SK-N-MC (cell line): ENCODE results near the gene FAM177A1.

Experiments used
- DNase-seq: peaks from one replicate; pipeline ENCODE4 v3.0.0-alpha.2; 2011; ENCODE audit warnings: low read depth, low spot score
- H3K27ac ChIP-seq: fragments of 200-600 bp; sonication (generic); 2 replicates; pipeline ENCODE4 v1.5.1; 2016; ENCODE audit warnings: mixed run types
- H3K36me3 ChIP-seq: fragments of 200-600 bp; sonication (generic); 2 replicates; pipeline ENCODE4 v1.6.1; 2017; ENCODE audit warnings: antibody characterized with exemption, low read length, mixed read lengths; ENCODE audit not compliant: insufficient read depth
- H3K4me3 ChIP-seq: fragments of 200-600 bp; sonication (generic); 2 replicates; pipeline ENCODE4 v1.5.1; 2016
- H3K9ac ChIP-seq: fragments of 200-600 bp; sonication (generic); 2 replicates; pipeline ENCODE4 v1.8.0; 2017; ENCODE audit warnings: mixed run types, mixed read lengths; ENCODE audit not compliant: insufficient read length
- H3K9me3 ChIP-seq: fragments of 200-600 bp; sonication (generic); 2 replicates; pipeline ENCODE4 v1.6.1; 2017; ENCODE audit warnings: low read depth, mild to moderate bottlenecking, antibody characterized with exemption, low read length, moderate library complexity, mixed read lengths
- EZH2 ChIP-seq: fragments of 200-600 bp; sonication (generic); IDR thresholded peaks from one replicate; pipeline ENCODE4 v1.6.1; 2017; ENCODE audit warnings: antibody characterized with exemption
- FOXP2 ChIP-seq: optimal IDR thresholded peaks from 2 replicates; pipeline ENCODE3; 2011; ENCODE audit warnings: mild to moderate bottlenecking, moderate library complexity; ENCODE audit not compliant: insufficient read depth; ENCODE audit errors: extremely low read length, control extremely low read depth
- POLR2AphosphoS5 ChIP-seq: IDR thresholded peaks from 2 replicates; pipeline ENCODE4 v1.6.1; 2012; ENCODE audit warnings: mild to moderate bottlenecking, low read depth, low read length, borderline replicate concordance

Gene FAM177A1

DNA sequence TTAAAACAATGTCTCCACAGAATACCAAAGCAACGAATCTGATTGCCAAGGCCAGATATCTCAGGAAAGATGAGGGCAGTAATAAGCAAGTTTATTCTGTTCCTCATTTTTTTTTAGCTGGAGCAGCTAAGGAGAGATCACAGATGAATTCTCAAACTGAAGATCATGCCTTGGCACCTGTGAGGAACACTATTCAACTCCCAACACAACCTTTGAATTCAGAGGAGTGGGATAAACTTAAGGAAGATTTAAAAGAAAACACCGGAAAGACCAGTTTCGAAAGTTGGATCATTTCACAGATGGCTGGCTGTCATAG lies 77.3 kb downstream of the FAM177A1 start:
- TF ChIP-seq POLR2AphosphoS5 (no peak), FOXP2 (no peak), EZH2 (no peak)
- peak overlapping the region; percentile 93 for H3K4me3 ChIP-seq
- H3K27ac ChIP-seq: peak overlapping the region; percentile 98
- peaks cover 12% of the 10 kb centered on the region for H3K36me3 ChIP-seq
- no peaks in the 10 kb centered on the region for H3K9me3 ChIP-seq
- peak overlapping the region; percentile 97 for H3K9ac ChIP-seq
- DNase-seq: no peak

DNA sequence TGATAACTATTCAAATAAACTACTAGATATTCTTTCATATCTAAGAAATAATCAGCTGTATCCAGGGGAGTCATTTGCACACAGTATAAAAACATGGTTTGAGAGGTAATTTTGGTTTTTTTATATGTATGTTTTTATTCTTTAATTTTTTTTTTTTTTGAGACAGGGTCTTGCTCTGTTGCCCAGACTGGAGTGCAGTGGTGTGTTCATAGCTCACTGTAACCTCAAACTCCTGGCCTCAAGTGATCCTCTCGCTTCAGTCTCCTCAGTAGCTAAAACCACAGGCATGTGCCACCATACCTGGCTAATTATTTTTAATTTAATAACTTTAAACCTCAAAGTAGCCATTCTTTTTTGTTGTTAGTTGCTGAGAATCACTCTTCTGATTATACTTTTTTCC lies 78.1 kb downstream of the FAM177A1 start:
- peak overlapping the region; percentile 97 for H3K9ac ChIP-seq
- H3K27ac ChIP-seq: no peak overlapping the region
- DNase-seq: no peak
- no peak for TF ChIP-seq EZH2
- TF ChIP-seq FOXP2: no peak
- TF ChIP-seq POLR2AphosphoS5: no peak
- H3K9me3 ChIP-seq: no peaks in the 10 kb centered on the region
- H3K36me3 ChIP-seq: peaks cover 14% of the 10 kb centered on the region
- peak overlapping the region; percentile 93 for H3K4me3 ChIP-seq
